IPS DF 6.9 (cell line): Measurements from ENCODE around the gene FADS2.
"Not testable (repeated sequence)": the region's sequence is repeated elsewhere in the genome, so short reads cannot be mapped to it uniquely, and the experiment has no call there.

Experiments
- DNase-seq: peaks from one replicate; pipeline ENCODE4 v3.0.0-alpha.2; 2013; ENCODE audit warnings: low read depth, low spot score
- H3K27ac ChIP-seq: one replicate; pipeline ENCODE4 v1.5.1; 2013; ENCODE audit warnings: low read length, control low read depth
- H3K27me3 ChIP-seq: 2 replicates; pipeline ENCODE4 v1.6.1; 2013; ENCODE audit warnings: mild to moderate bottlenecking, low read length; ENCODE audit not compliant: control insufficient read depth, insufficient read depth
- H3K36me3 ChIP-seq: 2 replicates; pipeline ENCODE4 v1.6.1; 2013; ENCODE audit warnings: low read length; ENCODE audit not compliant: control insufficient read depth, insufficient read depth
- H3K4me1 ChIP-seq: 2 replicates; pipeline ENCODE4 v1.6.1; 2013; ENCODE audit warnings: low read length; ENCODE audit not compliant: control insufficient read depth, insufficient read depth
- H3K4me3 ChIP-seq: 2 replicates; pipeline ENCODE4 v1.5.1; 2013; ENCODE audit warnings: mild to moderate bottlenecking, low read length
- H3K9me3 ChIP-seq: 2 replicates; pipeline ENCODE4 v1.6.1; 2013; ENCODE audit warnings: low read length, inconsistent platforms; ENCODE audit not compliant: control insufficient read depth, insufficient read depth
- WGBS: extraction: QIAGEN DNeasy Blood & Tissue Kit; methylation state at CpG from one replicate; pipeline ENCODE4 v1.1.7; 2013; ENCODE audit warnings: mixed read lengths, missing lambda C conversion rate; ENCODE audit not compliant: insufficient read length, insufficient coverage; 5-methylcytosine and 5-hydroxymethylcytosine counted together

Gene FADS2

GRCh38 chr11:61882267-61882666 lies 54.2 kb downstream of the FADS2 start:
- not testable (repeated sequence) for H3K27ac ChIP-seq, DNase-seq
- no CpG with 5 or more reads among the region's 3 CpGs for WGBS

GRCh38 chr11:61882879-61883278 lies 54.8 kb downstream of the FADS2 start:
- H3K4me3 ChIP-seq, result no peak overlapping the region
- no peak for DNase-seq
- no peaks in the 10 kb centered on the region for H3K27me3 ChIP-seq
- peaks cover 5% of the 10 kb centered on the region for H3K4me1 ChIP-seq
- WGBS, result no CpG with 5 or more reads among the region's 6 CpGs
- no peak overlapping the region for H3K27ac ChIP-seq
- H3K36me3 ChIP-seq, result no peaks in the 10 kb centered on the region
- H3K9me3 ChIP-seq, result no peaks in the 10 kb centered on the region

More at GRCh38 chr11:61882267-61882666, 54.2 kb downstream of the FADS2 start:
- not testable (repeated sequence) for H3K4me1 ChIP-seq, H3K27me3 ChIP-seq, H3K4me3 ChIP-seq, H3K36me3 ChIP-seq, H3K9me3 ChIP-seq

GRCh38 chr11:61883327-61883726 lies 55.2 kb downstream of the FADS2 start:
- no peaks in the 10 kb centered on the region for H3K27me3 ChIP-seq
- H3K27ac ChIP-seq, result no peak overlapping the region
- H3K9me3 ChIP-seq, result no peaks in the 10 kb centered on the region
- DNase-seq, result no peak
- H3K36me3 ChIP-seq, result no peaks in the 10 kb centered on the region
- peaks cover 5% of the 10 kb centered on the region for H3K4me1 ChIP-seq
- WGBS, result no CpG with 5 or more reads among the region's 10 CpGs
- no peak overlapping the region for H3K4me3 ChIP-seq

- whole genome bisulfite sequencing, result no CpG with 5 or more reads among the region's 5 CpGs
- DNase-seq, result no peak
- Histone ChIP-seq H3K9me3 (no peaks in the 10 kb centered on the region), H3K4me1 (peaks cover 5% of the 10 kb centered on the region), H3K27me3 (no peaks in the 10 kb centered on the region), H3K4me3 (no peak overlapping the region), H3K27ac (no peak overlapping the region), H3K36me3 (no peaks in the 10 kb centered on the region)
Observed at GRCh38 chr11:61883947-61884346, 55.8 kb downstream of the FADS2 start.

- Histone ChIP-seq H3K27me3 (no peaks in the 10 kb centered on the region), H3K4me3 (no peak overlapping the region), H3K9me3 (no peaks in the 10 kb centered on the region), H3K36me3 (no peaks in the 10 kb centered on the region), H3K4me1 (peaks cover 2% of the 10 kb centered on the region; the same call in 1 of the 2 replicates), H3K27ac (no peak overlapping the region)
- WGBS, result no CpG with 5 or more reads among the region's 7 CpGs
- no peak for DNase-seq
Observed at GRCh38 chr11:61885166-61885778, 57.2 kb downstream of the FADS2 start.

- peaks cover 8% of the 10 kb centered on the region; the same call in 1 of the 2 replicates for H3K4me1 ChIP-seq
- H3K27ac ChIP-seq, result no peak overlapping the region
- H3K27me3 ChIP-seq, result no peaks in the 10 kb centered on the region
- no peak for DNase-seq
- H3K36me3 ChIP-seq, result no peaks in the 10 kb centered on the region
- H3K4me3 ChIP-seq, result no peak overlapping the region
- WGBS, result no CpG with 5 or more reads among the region's 13 CpGs
- H3K9me3 ChIP-seq, result no peaks in the 10 kb centered on the region
Observed at GRCh38 chr11:61885784-61886580, 57.9 kb downstream of the FADS2 start.

- Histone ChIP-seq H3K27ac (no peak overlapping the region), H3K9me3 (no peaks in the 10 kb centered on the region), H3K27me3 (no peaks in the 10 kb centered on the region), H3K36me3 (no peaks in the 10 kb centered on the region), H3K4me1 (peaks cover 7% of the 10 kb centered on the region; the same call in 1 of the 2 replicates), H3K4me3 (no peak overlapping the region)
- no CpG with 5 or more reads among the region's 3 CpGs for WGBS
- DNase-seq, result no peak
Observed at GRCh38 chr11:61886643-61887042, 58.5 kb downstream of the FADS2 start.

- Histone ChIP-seq H3K4me3 (no peak overlapping the region), H3K27ac (no peak overlapping the region), H3K27me3 (no peaks in the 10 kb centered on the region), H3K9me3 (no peaks in the 10 kb centered on the region), H3K4me1 (peaks cover 6% of the 10 kb centered on the region; the same call in 1 of the 2 replicates), H3K36me3 (no peaks in the 10 kb centered on the region)
- no CpG with 5 or more reads among the region's 7 CpGs for WGBS
- no peak for DNase-seq
Observed at GRCh38 chr11:61887839-61888494, 59.9 kb downstream of the FADS2 start.

GRCh38 chr11:61888590-61888989 lies 60.5 kb downstream of the FADS2 start:
- no peak overlapping the region for H3K27ac ChIP-seq
- no CpG with 5 or more reads among the region's 12 CpGs for WGBS

GRCh38 chr11:61889831-61890230 lies 61.7 kb downstream of the FADS2 start:
- no peak overlapping the region for H3K27ac ChIP-seq
- H3K27me3 ChIP-seq, result no peaks in the 10 kb centered on the region
- peaks cover 6% of the 10 kb centered on the region; the same call in 1 of the 2 replicates for H3K4me1 ChIP-seq
- H3K4me3 ChIP-seq, result no peak overlapping the region
- no peaks in the 10 kb centered on the region for H3K36me3 ChIP-seq
- DNase-seq, result no peak
- WGBS, result no CpG with 5 or more reads among the region's 10 CpGs
- no peaks in the 10 kb centered on the region for H3K9me3 ChIP-seq

More at GRCh38 chr11:61888590-61888989, 60.5 kb downstream of the FADS2 start:
- Histone ChIP-seq H3K4me3 (no peak overlapping the region), H3K27me3 (no peaks in the 10 kb centered on the region), H3K36me3 (no peaks in the 10 kb centered on the region), H3K9me3 (no peaks in the 10 kb centered on the region), H3K4me1 (peaks cover 6% of the 10 kb centered on the region; the same call in 1 of the 2 replicates)
- DNase-seq, result no peak
